GM13977 (cell line): ENCODE results near the gene ZBTB45.
"Not testable (repeated sequence)": the region's sequence is repeated elsewhere in the genome, so short reads cannot be mapped to it uniquely, and the experiment has no call there.

Source experiments
- DNase-seq: peaks from one replicate; pipeline ENCODE4 v3.0.0; 2012; ENCODE audit warnings: low spot score
- CTCF ChIP-seq: IDR thresholded peaks from 2 replicates; pipeline ENCODE4 v1.5.1; 2012; ENCODE audit warnings: mild to moderate bottlenecking, control low read depth; ENCODE audit not compliant: insufficient read depth; ENCODE audit errors: extremely low read depth, missing control alignments
- in situ Hi-C: fragments of 300-500 bp; cut with MboI; formaldehyde crosslinking; loops from one replicate; pipeline ENCODE4 v1.12.0; 2022; ENCODE audit warnings: low sequenced_read_pairs, low pct_unique_long_range_greater_than_20kb, mixed read lengths, inconsistent platforms; ENCODE audit not compliant: unreplicated experiment

ZBTB45 gene

GRCh38 chr19:58514564-58515022 is 5.0 kb downstream of the ZBTB45 start:
- no peak for DNase-seq
- no peak for TF ChIP-seq CTCF
- in situ Hi-C loops = no loop called here

- peak; percentile 97 for DNase-seq
- peak; percentile 99 for TF ChIP-seq CTCF
- in situ Hi-C loops = no loop called here
Observed at GRCh38 chr19:58513694-58514563, 5.7 kb downstream of the ZBTB45 start.

GRCh38 chr19:58513213-58513693 is 6.4 kb downstream of the ZBTB45 start:
- no peak for TF ChIP-seq CTCF
- in situ Hi-C loops = no loop called here
- no peak for DNase-seq

- in situ Hi-C loops = no loop called here
- no peak for DNase-seq
- no peak for TF ChIP-seq CTCF
Observed at GRCh38 chr19:58511353-58512208, 8.0 kb downstream of the ZBTB45 start, which contains the start of gene SLC27A5. SLC27A5 (minus strand) TSS chr19:58511992; CDS start chr19:58511955, 37 bp downstream.

GRCh38 chr19:58510084-58510862 is 9.3 kb downstream of the ZBTB45 start:
- TF ChIP-seq CTCF = no peak
- DNase-seq = no peak
- in situ Hi-C loops = no loop called here

- no peak for TF ChIP-seq CTCF
- DNase-seq = no peak
- in situ Hi-C loops = no loop called here
Observed at GRCh38 chr19:58509731-58510083, 9.9 kb downstream of the ZBTB45 start.

- in situ Hi-C loops, DNase-seq: not testable (repeated sequence)
Observed at GRCh38 chr19:58507602-58508223, 11.9 kb downstream of the ZBTB45 start.
